Prostate gland (tissue), 2 donors: Measurements from ENCODE around the gene ZNF835.

ENCODE experiments used
- CTCF ChIP-seq, 4 experiments: fragments of 200-600 bp in 2 of 4; fragments of 450-650 bp in 2 of 4; sonication (generic) in 2 of 4; IDR thresholded peaks; 1 replicate in 3 of 4; 2 replicates in 1 of 4; pipeline ENCODE4 v1.5.1; 2016 to 2019; ENCODE audit warnings: antibody characterized with exemption in 4 of 4, mild to moderate bottlenecking in 2 of 4, moderate library complexity in 2 of 4
- POLR2A ChIP-seq: fragments of 450-650 bp; IDR thresholded peaks from one replicate; pipeline ENCODE4 v1.6.1; 2016; ENCODE audit warnings: antibody characterized with exemption, mild to moderate bottlenecking

DNA sequence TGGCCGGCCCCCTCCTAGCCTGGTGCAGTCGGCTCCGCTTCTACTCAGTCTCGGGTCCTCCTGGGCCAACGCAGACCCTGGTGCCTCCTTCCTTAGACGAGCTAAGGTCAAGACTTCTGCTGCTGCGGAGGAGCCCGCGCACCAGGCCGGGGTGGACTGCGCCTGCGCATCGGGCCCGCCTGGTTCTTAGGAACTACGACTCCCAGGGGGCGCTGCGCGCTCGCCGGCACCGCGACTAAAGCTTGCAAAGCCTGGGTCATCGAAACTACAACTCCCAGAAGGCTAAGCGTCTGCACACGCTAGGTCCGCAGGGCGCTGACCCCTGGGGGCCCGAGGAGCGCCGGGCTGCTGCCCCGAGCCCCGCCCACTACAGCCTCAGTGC, at the start of gene ZNF835:
- TF ChIP-seq CTCF (IDR thresholded peaks at IDR 0.05) (peak in 2 of 4 experiments; percentile 41 to 42), POLR2A (no peak)
